ENCODE measurements around the gene ALG13.

- no peak for TF ChIP-seq CTCF (IDR thresholded peaks at IDR 0.05; ENCODE audit: insufficient read depth, low read depth, low read length)
- TF ChIP-seq EZH2 (IDR thresholded peaks at IDR 0.05; ENCODE audit: insufficient read depth, low read length) = no peak
Measured at GRCh38 chrX:111671668-111672067, 9.3 kb upstream of the ALG13 start.

All from astrocyte (in vitro differentiated cells and primary cell).